ENCODE results near the gene INTS7. TPM values are rescaled to one million over a fixed set of nuclear protein-coding genes. Genes with fewer than 3 reads are reported as not detected.
"Not testable (repeated sequence)": the region's sequence is repeated elsewhere in the genome, so short reads cannot be mapped to it uniquely, and the experiment has no call there.

INTS7 gene
- total and polyA plus RNA-seq, 8 donors, result 3.1 to 10.1 (median 4.7) TPM

- Histone ChIP-seq H3K36me3 (no peaks in the 10 kb centered on the region), H3K9me3 (no peaks in the 10 kb centered on the region), H3K4me1 (peaks cover 0 to 9% (median 0%) of the 10 kb centered on the region in 3 donors), H3K27ac (peak overlapping the region in 2 of 4 donors; percentile 22 to 62), H3K27me3 (no peaks in the 10 kb centered on the region), H3K4me3 (peak overlapping the region in 1 of 4 donors; percentile 13)
- FAIRE-seq (no peak), DNase-seq (no peak), ATAC-seq (peak in 3 of 4 donors; percentile 65 to 86 (median 80))
- WGBS, 2 donors, result 12 to 17% methylated on average over 3 of the region's 3 CpGs
- TF ChIP-seq CTCF (IDR thresholded peaks at IDR 0.05), result no peak
- intact Hi-C loops (cut with DNase I), result loop anchor here in 1 of 3 donors (10.0 kb wide), 1 partner anchor 104 kb away; the partner anchor contains the start of gene LPGAT1
These were observed 96.8 kb downstream of the INTS7 start for GRCh38 chr1:211938561-211938997.

- H3K4me1 ChIP-seq, H3K27me3 ChIP-seq, DNase-seq, H3K36me3 ChIP-seq, H3K27ac ChIP-seq, FAIRE-seq, ATAC-seq, H3K9me3 ChIP-seq, H3K4me3 ChIP-seq: not testable (repeated sequence)
- WGBS, 2 donors, result 97 to 98% methylated on average over 5 of the region's 5 CpGs
- intact Hi-C loops (cut with DNase I), result loop anchor here in 1 of 3 donors (10.0 kb wide), 1 partner anchor 103 kb away; the partner anchor contains the start of gene LPGAT1
These were observed 97.9 kb downstream of the INTS7 start for GRCh38 chr1:211937422-211937821.

- no peak for FAIRE-seq
- no peak for ATAC-seq
These were observed 99.8 kb downstream of the INTS7 start for GRCh38 chr1:211935448-211935970.

DNA sequence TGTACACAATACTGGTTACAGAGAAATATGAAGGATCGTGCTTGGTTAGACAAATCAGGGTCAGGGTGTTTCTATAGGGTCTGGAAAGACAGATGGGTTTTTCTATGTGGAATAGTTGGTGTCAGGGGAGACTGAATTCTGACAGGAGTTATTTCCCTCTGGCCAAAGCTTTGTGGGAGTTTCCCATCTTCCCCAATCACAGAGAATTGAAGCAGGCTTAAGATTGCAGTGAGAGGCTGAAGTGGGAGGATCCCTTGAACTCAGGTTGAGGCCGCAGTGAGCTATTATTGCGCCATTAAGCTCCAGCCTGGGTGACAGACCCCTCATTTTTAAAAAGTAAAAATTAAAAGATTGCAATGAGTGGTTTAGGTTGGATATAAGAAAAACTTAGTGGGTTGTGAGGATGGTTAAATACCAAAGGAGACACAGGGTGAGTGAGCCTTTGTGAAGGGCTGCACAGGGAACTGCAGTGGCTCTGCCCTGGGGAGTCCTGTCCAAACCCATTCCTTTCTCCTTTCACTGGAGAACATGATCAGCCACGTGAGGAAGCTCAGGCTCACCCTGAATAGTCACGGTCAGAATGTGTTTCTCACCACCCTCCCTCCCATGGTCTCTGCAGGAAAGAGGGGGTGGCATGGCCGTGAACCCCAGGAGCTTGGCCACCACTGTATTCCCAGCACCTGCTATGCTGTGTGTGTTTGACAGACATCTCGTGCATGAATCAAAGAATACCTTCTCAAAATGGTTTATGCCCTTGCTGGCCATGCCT lies 101.2 kb downstream of the INTS7 start:
- Histone ChIP-seq H3K27me3 (no peaks in the 10 kb centered on the region), H3K9me3 (no peaks in the 10 kb centered on the region), H3K4me1 (peaks cover 0 to 15% (median 0%) of the 10 kb centered on the region in 3 donors), H3K36me3 (no peaks in the 10 kb centered on the region), H3K27ac (peak overlapping the region in 1 of 4 donors; percentile 25), H3K4me3 (no peak overlapping the region)
- intact Hi-C loops (cut with DNase I), result loop anchor here in 1 of 3 donors (10.0 kb wide), 1 partner anchor 99 kb away; the partner anchor contains the start of gene LPGAT1
- ATAC-seq, result no peak
- 75 to 83% methylated on average over 7 of the region's 7 CpGs for WGBS, 2 donors
- no peak for DNase-seq
- no peak for FAIRE-seq
- TF ChIP-seq CTCF (IDR thresholded peaks at IDR 0.05), result no peak

More at GRCh38 chr1:211935448-211935970, 99.8 kb downstream of the INTS7 start:
- no peaks in the 10 kb centered on the region for H3K36me3 ChIP-seq
- 82 to 86% methylated on average over 6 of the region's 6 CpGs for WGBS, 2 donors
- H3K4me3 ChIP-seq, result no peak overlapping the region
- DNase-seq, result no peak
- H3K27ac ChIP-seq, result no peak overlapping the region
- intact Hi-C loops (cut with DNase I), result loop anchor here in 1 of 3 donors (10.0 kb wide), 1 partner anchor 101 kb away; the partner anchor contains the start of gene LPGAT1
- no peaks in the 10 kb centered on the region for H3K27me3 ChIP-seq
- no peak for TF ChIP-seq CTCF (IDR thresholded peaks at IDR 0.05)
- no peaks in the 10 kb centered on the region for H3K9me3 ChIP-seq
- peaks cover 0 to 11% (median 0%) of the 10 kb centered on the region in 3 donors for H3K4me1 ChIP-seq

GRCh38 chr1:211932933-211933254 lies 102.5 kb downstream of the INTS7 start:
- Histone ChIP-seq H3K4me1 (peaks cover 0 to 16% (median 0%) of the 10 kb centered on the region in 3 donors), H3K9me3 (no peaks in the 10 kb centered on the region), H3K36me3 (no peaks in the 10 kb centered on the region), H3K4me3 (no peak overlapping the region), H3K27ac (peak overlapping the region in 1 of 4 donors; percentile 25), H3K27me3 (no peaks in the 10 kb centered on the region)
- no peak for DNase-seq
- ATAC-seq, result peak in 1 of 4 donors; percentile 77
- TF ChIP-seq CTCF (IDR thresholded peaks at IDR 0.05), result no peak
- no peak for FAIRE-seq
- intact Hi-C loops (cut with DNase I), result loop anchor here in 1 of 3 donors (10.0 kb wide), 1 partner anchor 98 kb away; the partner anchor contains the start of gene LPGAT1

Measured in pancreas (tissue), 10 donors.